HEK293 (cell line): Measurements from ENCODE around the gene ABCA2.

Source experiments
- CTCF ChIA-PET: fragments of 350-600 bp; formaldehyde crosslinking; extraction: SDS; loops from one replicate; lab custom pipeline; 2021; ENCODE audit warnings: antibody characterized with exemption; lab: Yijun Ruan, JAX
- POLR2A ChIA-PET: fragments of 300-600 bp; formaldehyde crosslinking; extraction: SDS; loops from one replicate; lab custom pipeline; 2020; ENCODE audit warnings: antibody characterized with exemption, inconsistent platforms; lab: Yijun Ruan, JAX
- H3K27ac ChIP-seq: fragments of 200-500 bp; sonication (Bioruptor generic); 2 replicates; pipeline ENCODE4 v1.5.1; 2014; ENCODE audit warnings: low read depth, low read length, control low read depth, inconsistent platforms; ENCODE audit errors: extremely low read depth
- H3K36me3 ChIP-seq, 2 experiments: fragments of 200-500 bp in 1 of 2; sonication (Bioruptor generic) in 1 of 2; 1 replicate in 1 of 2; 2 replicates in 1 of 2; pipeline ENCODE4 v1.5.1; 2014 to 2017; ENCODE audit warnings: inconsistent platforms in 2 of 2, low read length in 2 of 2; ENCODE audit not compliant: control insufficient read depth in 2 of 2, insufficient read depth in 1 of 2
- H3K4me1 ChIP-seq: fragments of 200-500 bp; sonication (Bioruptor generic); 2 replicates; pipeline ENCODE4 v1.5.1; 2014; ENCODE audit warnings: mild to moderate bottlenecking, low read length, inconsistent platforms; ENCODE audit not compliant: control insufficient read depth, insufficient read depth
- H3K4me3 ChIP-seq: 2 replicates; pipeline ENCODE4 v1.5.1; 2011; ENCODE audit warnings: low read depth, mild to moderate bottlenecking, control low read depth, low read length, moderate library complexity
- H3K9me3 ChIP-seq: fragments of 200-500 bp; sonication (Bioruptor generic); 2 replicates; pipeline ENCODE4 v1.5.1; 2014; ENCODE audit warnings: low read depth, low read length, inconsistent platforms; ENCODE audit not compliant: control insufficient read depth, insufficient read depth
- BCL11B ChIP-seq: fragments of 450-650 bp; formaldehyde crosslinking; IDR thresholded peaks from 2 replicates; pipeline ENCODE4 v1.5.1; 2016; ENCODE audit warnings: low read depth, missing biosample characterization, missing genetic modification characterization
- EGR2 ChIP-seq: fragments of 450-650 bp; formaldehyde crosslinking; IDR thresholded peaks from 2 replicates; pipeline ENCODE4 v1.5.1; 2016; ENCODE audit warnings: low read depth, missing biosample characterization, missing genetic modification characterization
- SP2 ChIP-seq: fragments of 450-650 bp; formaldehyde crosslinking; IDR thresholded peaks from 2 replicates; pipeline ENCODE4 v1.5.1; 2016; ENCODE audit warnings: missing biosample characterization, missing genetic modification characterization
- ZFHX2 ChIP-seq: fragments of 450-650 bp; formaldehyde crosslinking; conservative IDR thresholded peaks from 2 replicates; pipeline ENCODE4 v1.5.1; 2016; ENCODE audit warnings: missing biosample characterization, missing genetic modification characterization

ABCA2 gene

DNA sequence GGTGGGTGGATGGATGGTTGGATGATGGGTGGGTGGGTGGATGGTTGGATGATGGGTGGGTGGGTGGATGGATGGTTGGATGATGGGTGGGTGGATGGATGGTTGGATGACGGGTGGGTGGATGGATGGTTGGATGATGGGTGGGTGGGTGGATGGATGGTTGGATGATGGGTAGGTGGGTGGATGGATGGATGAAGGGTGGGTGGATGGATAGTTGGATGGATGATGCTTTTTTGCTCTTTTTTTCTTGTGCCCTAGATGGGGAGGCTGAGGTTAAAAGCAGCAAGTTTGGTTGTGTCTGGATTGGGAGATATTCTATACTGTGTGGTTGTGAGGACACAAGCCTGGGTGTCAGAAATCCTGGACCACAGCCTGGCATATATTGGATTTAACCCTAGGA is 70.6 kb downstream of the ABCA2 start:
- ChIA-PET CTCF (no interaction called here), POLR2A (no interaction called here)
- Histone ChIP-seq H3K4me3 (no peak overlapping the region), H3K27ac (no peak overlapping the region), H3K9me3 (no peaks in the 10 kb centered on the region), H3K4me1 (no peaks in the 10 kb centered on the region), H3K36me3 (no peaks in the 10 kb centered on the region)
- no peak for TF ChIP-seq BCL11B (tag by site-specific recombination)
- peak; percentile 69 for TF ChIP-seq ZFHX2 (tag by site-specific recombination)
- peak; percentile 82 for TF ChIP-seq EGR2 (tag by site-specific recombination)
- TF ChIP-seq SP2 (tag by site-specific recombination), result 0 out of 2 replicates have a peak, but pooled peaks have one; percentile 10
